Activated naive CD4-positive, alpha-beta T cell treated with anti-CD3 and anti-CD28 coated beads, Interleukin-2, amount 50 U/mL, for 24 hours (primary cell): Measurements from ENCODE around the gene POLH.
"Not testable (repeated sequence)": the region's sequence is repeated elsewhere in the genome, so short reads cannot be mapped to it uniquely, and the experiment has no call there.

Experiments used
- H3K27ac Mint-ChIP-seq: one replicate; pipeline ENCODE4 v1.8.0; 2021; ENCODE audit warnings: mild to moderate bottlenecking, mixed read lengths
- H3K27me3 Mint-ChIP-seq: one replicate; pipeline ENCODE4 v1.8.0; 2021; ENCODE audit warnings: mixed read lengths
- H3K36me3 Mint-ChIP-seq: one replicate; pipeline ENCODE4 v1.8.0; 2021; ENCODE audit warnings: mixed read lengths
- H3K4me1 Mint-ChIP-seq: one replicate; pipeline ENCODE4 v1.8.0; 2021; ENCODE audit warnings: mixed read lengths
- H3K4me3 Mint-ChIP-seq: one replicate; pipeline ENCODE4 v1.8.0; 2021; ENCODE audit warnings: mild to moderate bottlenecking, mixed read lengths
- H3K9me3 Mint-ChIP-seq: one replicate; pipeline ENCODE4 v1.8.0; 2021; ENCODE audit warnings: mixed read lengths

POLH gene

GRCh38 chr6:43639984-43640800 lies 64.2 kb downstream of the POLH start:
- Mint-ChIP-seq H3K4me3 (peak overlapping the region; percentile 16), H3K9me3 (no peaks in the 10 kb centered on the region), H3K4me1 (peaks cover 45% of the 10 kb centered on the region), H3K27ac (no peak overlapping the region), H3K27me3 (no peaks in the 10 kb centered on the region), H3K36me3 (peaks cover 17% of the 10 kb centered on the region)

GRCh38 chr6:43644940-43645612 lies 69.1 kb downstream of the POLH start, which contains the start of gene RSPH9:
Gene RSPH9, plus strand, starts transcription at chr6:43645036. Its CDS starts 63 bp downstream, at chr6:43645099.
- Mint-ChIP-seq H3K4me1 (peaks cover 20% of the 10 kb centered on the region), H3K36me3 (peaks cover 10% of the 10 kb centered on the region), H3K4me3 (peak within 1 kb of the TSS; percentile 82), H3K9me3 (no peaks in the 10 kb centered on the region), H3K27me3 (no peaks in the 10 kb centered on the region), H3K27ac (peak within 1 kb of the TSS; percentile 2)

- Mint-ChIP-seq H3K4me1 (peaks cover 15% of the 10 kb centered on the region), H3K36me3 (peaks cover 7% of the 10 kb centered on the region), H3K9me3 (no peaks in the 10 kb centered on the region), H3K27ac (peak overlapping the region; percentile 2), H3K27me3 (no peaks in the 10 kb centered on the region), H3K4me3 (peak overlapping the region; percentile 82)
These were observed 69.6 kb downstream of the POLH start for GRCh38 chr6:43645613-43645964.

GRCh38 chr6:43647613-43648012 lies 71.6 kb downstream of the POLH start:
- Mint-ChIP-seq H3K36me3 (peaks cover 3% of the 10 kb centered on the region), H3K9me3 (no peaks in the 10 kb centered on the region), H3K4me3 (no peak overlapping the region), H3K27ac (no peak overlapping the region), H3K4me1 (peaks cover 10% of the 10 kb centered on the region), H3K27me3 (no peaks in the 10 kb centered on the region)

GRCh38 chr6:43648248-43648647 lies 72.3 kb downstream of the POLH start:
- Mint-ChIP-seq H3K27ac (no peak overlapping the region), H3K36me3 (no peaks in the 10 kb centered on the region), H3K4me1 (peaks cover 10% of the 10 kb centered on the region), H3K27me3 (no peaks in the 10 kb centered on the region), H3K9me3 (no peaks in the 10 kb centered on the region), H3K4me3 (no peak overlapping the region)

GRCh38 chr6:43652822-43653221 lies 76.8 kb downstream of the POLH start:
- not testable (repeated sequence) for H3K9me3 Mint-ChIP-seq, H3K4me3 Mint-ChIP-seq, H3K27me3 Mint-ChIP-seq, H3K27ac Mint-ChIP-seq, H3K36me3 Mint-ChIP-seq, H3K4me1 Mint-ChIP-seq

GRCh38 chr6:43657221-43657802 lies 81.3 kb downstream of the POLH start:
- Mint-ChIP-seq H3K4me3 (no peak overlapping the region), H3K36me3 (no peaks in the 10 kb centered on the region), H3K9me3 (no peaks in the 10 kb centered on the region), H3K27me3 (no peaks in the 10 kb centered on the region), H3K4me1 (peaks cover 3% of the 10 kb centered on the region), H3K27ac (no peak overlapping the region)

GRCh38 chr6:43658161-43658560 lies 82.2 kb downstream of the POLH start:
- Mint-ChIP-seq H3K9me3 (no peaks in the 10 kb centered on the region), H3K36me3 (no peaks in the 10 kb centered on the region), H3K27me3 (no peaks in the 10 kb centered on the region), H3K27ac (no peak overlapping the region), H3K4me1 (peaks cover 3% of the 10 kb centered on the region), H3K4me3 (no peak overlapping the region)

- not testable (repeated sequence) for H3K9me3 Mint-ChIP-seq, H3K4me3 Mint-ChIP-seq, H3K27me3 Mint-ChIP-seq, H3K27ac Mint-ChIP-seq, H3K36me3 Mint-ChIP-seq
- H3K4me1 Mint-ChIP-seq = peaks cover 15% of the 10 kb centered on the region
These were observed 87.0 kb downstream of the POLH start for GRCh38 chr6:43662948-43663347.
